Endothelial cell of umbilical vein (primary cell): Measurements from ENCODE around the gene CLDN15. TPM values are rescaled to one million over a fixed set of nuclear protein-coding genes. Genes with fewer than 3 reads are reported as not detected.

Experiments used
- BruUV-seq: library from RNA; stranded (reverse); fragments of 400-500 nt; replicated peaks from 2 replicates; lab custom pipeline; 2021; lab: Mats Ljungman, UMichigan
- CTCF ChIA-PET: fragments of 300-600, 350-600 bp; sonication (Branson Sonifier 250); formaldehyde crosslinking; loops from one replicate; lab custom pipeline; 2021; ENCODE audit warnings: antibody characterized with exemption, inconsistent platforms; lab: Charles Lee
- POLR2A ChIA-PET: fragments of 300-600, 350-600 bp; sonication (Branson Sonifier 250); formaldehyde crosslinking; loops from one replicate; lab custom pipeline; 2021; ENCODE audit warnings: antibody characterized with exemption, inconsistent platforms; lab: Charles Lee
- DNase-seq: peaks from one replicate; pipeline ENCODE4 v3.0.0-alpha.2; 2011; ENCODE audit warnings: low read depth, low spot score
- FAIRE-seq: peaks from 2 replicates; lab custom pipeline; 2011; peaks lifted over from hg19 to GRCh38; lab: Jason Lieb, UNC
- H2AFZ ChIP-seq: 2 replicates; pipeline ENCODE4 v1.6.0; 2012; ENCODE audit warnings: low read depth, low read length, control low read depth, inconsistent platforms
- H3K27ac ChIP-seq: 2 replicates; pipeline ENCODE4 v1.5.1; 2011; ENCODE audit warnings: low read depth, mild to moderate bottlenecking, control low read depth, low read length, moderate library complexity; ENCODE audit not compliant: insufficient read depth
- H3K27me3 ChIP-seq, 2 experiments: 2 replicates each; pipeline versions ENCODE4 v1.6.0 to v1.6.1; 2011; ENCODE audit warnings: low read length in 2 of 2, mixed read lengths in 1 of 2; ENCODE audit not compliant: control insufficient read depth in 2 of 2, insufficient read depth in 2 of 2
- H3K36me3 ChIP-seq, 2 experiments: 2 replicates in 1 of 2; 3 replicates in 1 of 2; pipeline ENCODE4 v1.5.1; 2011; ENCODE audit warnings: low read length in 2 of 2, mild to moderate bottlenecking in 1 of 2, moderate library complexity in 1 of 2; ENCODE audit not compliant: control insufficient read depth in 2 of 2, insufficient read depth in 2 of 2; ENCODE audit errors: extremely low read depth in 1 of 2
- H3K4me1 ChIP-seq: 3 replicates; pipeline ENCODE4 v1.5.1; 2011; ENCODE audit warnings: mild to moderate bottlenecking, low read length; ENCODE audit not compliant: control insufficient read depth, insufficient read depth; ENCODE audit errors: extremely low read depth
- H3K4me2 ChIP-seq: 2 replicates; pipeline ENCODE4 v1.6.1; 2011; ENCODE audit warnings: low read length, control low read depth, mixed read lengths; ENCODE audit not compliant: insufficient read depth
- H3K4me3 ChIP-seq, 3 experiments: fragments of 200-600 bp in 1 of 3; sonication (generic), shearing (Covaris generic) in 1 of 3; replicated peaks in 1 of 3; 2 replicates each; pipeline ENCODE4 v1.5.1; 2011 to 2016; ENCODE audit warnings: control low read depth in 3 of 3, low read length in 3 of 3, mild to moderate bottlenecking in 2 of 3, inconsistent platforms in 1 of 3, low read depth in 1 of 3, moderate library complexity in 1 of 3; ENCODE audit not compliant: insufficient read depth in 1 of 3
- H3K79me2 ChIP-seq: 2 replicates; pipeline ENCODE4 v1.6.0; 2012; ENCODE audit warnings: low read length, inconsistent platforms; ENCODE audit not compliant: control insufficient read depth, insufficient read depth
- H3K9ac ChIP-seq: replicated peaks from 2 replicates; pipeline ENCODE3; 2011; ENCODE audit warnings: low read length, control low read depth; ENCODE audit not compliant: insufficient read depth; ENCODE audit errors: extremely low read depth
- H3K9me1 ChIP-seq: replicated peaks from 3 replicates; pipeline ENCODE4 v1.6.0; 2011; ENCODE audit warnings: mild to moderate bottlenecking, low read length; ENCODE audit not compliant: control insufficient read depth, insufficient read depth; ENCODE audit errors: extremely low read depth
- H3K9me3 ChIP-seq: replicated peaks from 2 replicates; pipeline ENCODE4 v1.5.1; 2012; ENCODE audit warnings: low read length, inconsistent platforms; ENCODE audit not compliant: control insufficient read depth, insufficient read depth
- H4K20me1 ChIP-seq: replicated peaks from 2 replicates; pipeline ENCODE3; 2011; ENCODE audit warnings: mild to moderate bottlenecking, low read length; ENCODE audit not compliant: control insufficient read depth, insufficient read depth; ENCODE audit errors: extremely low read depth
- FOS ChIP-seq: IDR thresholded peaks from 2 replicates; pipeline ENCODE4 v1.6.1; 2011; ENCODE audit warnings: mild to moderate bottlenecking, low read length, moderate library complexity, borderline replicate concordance; ENCODE audit not compliant: insufficient read depth
- JUN ChIP-seq: IDR thresholded peaks from 2 replicates; pipeline ENCODE4 v1.6.1; 2011; ENCODE audit warnings: borderline replicate concordance, low read depth; ENCODE audit not compliant: insufficient read length, insufficient read depth
- MYC ChIP-seq: IDR thresholded peaks from one replicate; pipeline ENCODE4 v1.6.1; 2011; ENCODE audit warnings: mild to moderate bottlenecking, low read depth, low read length
- POLR2AphosphoS5 ChIP-seq: IDR thresholded peaks from 2 replicates; pipeline ENCODE4 v1.6.1; 2012; ENCODE audit warnings: low read depth, mild to moderate bottlenecking, control low read depth, low read length, moderate library complexity; ENCODE audit not compliant: insufficient read depth
- dilution Hi-C: fragments of 300-500 bp; cut with MboI; formaldehyde crosslinking; loops from one replicate; pipeline ENCODE4 v1.15.0; 2019; ENCODE audit warnings: low sequenced_read_pairs; ENCODE audit not compliant: extremely low pct_ligation_motif_present
- intact Hi-C: fragments of 100-400 bp; cut with micrococcal nuclease; formaldehyde crosslinking; loops from one replicate; pipeline ENCODE4 v1.10.0; 2022
- polyA plus RNA-seq, 4 experiments: library from polyadenylated mRNA; depleted of rRNA in 3 of 4; stranded (reverse) in 3 of 4; unstranded in 1 of 4; fragments of >200 nt; gene quantifications; 2 replicates each; pipeline versions ENCODE4 v1.2.1 to v1.2.3, GENCODE V29; 2011 to 2012; ENCODE audit warnings: missing spikeins in 1 of 4
- total RNA-seq: library from RNA; stranded (reverse); gene quantifications from 2 replicates; pipeline ENCODE4 v1.2.3, GENCODE V29; 2021
- TF ChIP-seq, protein P1 (sequence below): IDR thresholded peaks from 2 replicates; pipeline ENCODE4 v1.6.1; 2011; ENCODE audit not compliant: insufficient read depth, insufficient read length
- TF ChIP-seq, protein P2 (sequence below), 2 donors: IDR thresholded peaks; 1 replicate in 1 of 2; 2 replicates in 1 of 2; pipeline ENCODE4 v1.5.1; 2011; ENCODE audit warnings: low read length in 2 of 2, mild to moderate bottlenecking in 2 of 2, moderate library complexity in 2 of 2, control low read depth in 1 of 2, inconsistent platforms in 1 of 2, low read depth in 1 of 2; ENCODE audit not compliant: insufficient read depth in 1 of 2; ENCODE audit errors: extremely low read depth in 1 of 2

The CLDN15 gene
- total and polyA plus RNA-seq, 2 donors (not counting 3 experiments of a cell fraction or from before 2014, with no cell fraction given): 11.3 to 17.7 TPM

DNA sequence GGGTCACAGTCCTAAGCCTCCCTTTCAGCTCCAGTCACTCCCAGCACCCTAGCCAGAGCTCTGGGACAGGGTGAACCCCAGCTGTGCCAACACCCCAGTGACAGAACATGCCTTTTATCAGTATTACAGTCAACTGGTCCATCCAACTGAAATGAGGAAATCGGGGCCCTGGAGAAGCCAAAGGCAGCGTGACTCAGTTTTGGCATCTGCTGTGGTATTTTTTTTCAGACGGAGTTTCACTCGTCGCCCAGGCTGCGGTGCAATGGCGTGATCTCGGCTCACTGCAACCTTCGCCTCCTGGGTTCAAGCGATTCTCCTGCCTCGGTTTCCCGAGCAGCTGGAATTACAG, 3.4 kb upstream of the CLDN15 start:
- Histone ChIP-seq H2AFZ (no peak overlapping the region), H3K4me3 (no peak overlapping the region), H3K27ac (no peak overlapping the region), H3K9me1 (no peaks in the 10 kb centered on the region), H3K4me2 (no peak overlapping the region), H3K27me3 (no peaks in the 10 kb centered on the region), H3K9ac (no peak overlapping the region), H4K20me1 (no peaks in the 10 kb centered on the region), H3K36me3 (peaks cover 0 to 16% of the 10 kb centered on the region in 2 experiments), H3K79me2 (peaks cover 24% of the 10 kb centered on the region), H3K4me1 (peaks cover 43% of the 10 kb centered on the region), H3K9me3 (no peaks in the 10 kb centered on the region)
- ChIA-PET CTCF (interaction anchor here (1.3 kb wide), 2 partner anchors 23 to 97 kb away, joined by 3 to 6 read pairs; partner anchors contain the start of genes PLOD3 and ZNHIT1), POLR2A (no interaction called here)
- FAIRE-seq (no peak), DNase-seq (no peak)
- no TSS peak for BruUV-seq
- TF ChIP-seq, protein P1, sequence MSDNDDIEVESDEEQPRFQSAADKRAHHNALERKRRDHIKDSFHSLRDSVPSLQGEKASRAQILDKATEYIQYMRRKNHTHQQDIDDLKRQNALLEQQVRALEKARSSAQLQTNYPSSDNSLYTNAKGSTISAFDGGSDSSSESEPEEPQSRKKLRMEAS: no peak
- TF ChIP-seq, protein P2, sequence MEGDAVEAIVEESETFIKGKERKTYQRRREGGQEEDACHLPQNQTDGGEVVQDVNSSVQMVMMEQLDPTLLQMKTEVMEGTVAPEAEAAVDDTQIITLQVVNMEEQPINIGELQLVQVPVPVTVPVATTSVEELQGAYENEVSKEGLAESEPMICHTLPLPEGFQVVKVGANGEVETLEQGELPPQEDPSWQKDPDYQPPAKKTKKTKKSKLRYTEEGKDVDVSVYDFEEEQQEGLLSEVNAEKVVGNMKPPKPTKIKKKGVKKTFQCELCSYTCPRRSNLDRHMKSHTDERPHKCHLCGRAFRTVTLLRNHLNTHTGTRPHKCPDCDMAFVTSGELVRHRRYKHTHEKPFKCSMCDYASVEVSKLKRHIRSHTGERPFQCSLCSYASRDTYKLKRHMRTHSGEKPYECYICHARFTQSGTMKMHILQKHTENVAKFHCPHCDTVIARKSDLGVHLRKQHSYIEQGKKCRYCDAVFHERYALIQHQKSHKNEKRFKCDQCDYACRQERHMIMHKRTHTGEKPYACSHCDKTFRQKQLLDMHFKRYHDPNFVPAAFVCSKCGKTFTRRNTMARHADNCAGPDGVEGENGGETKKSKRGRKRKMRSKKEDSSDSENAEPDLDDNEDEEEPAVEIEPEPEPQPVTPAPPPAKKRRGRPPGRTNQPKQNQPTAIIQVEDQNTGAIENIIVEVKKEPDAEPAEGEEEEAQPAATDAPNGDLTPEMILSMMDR (IDR thresholded peaks at IDR 0.05; ENCODE audit: extremely low read depth in 1 of 2, insufficient read depth in 1 of 2, low read depth in 1 of 2, low read length in 2 of 2): no peak
- TF ChIP-seq MYC (no peak), JUN (no peak), FOS (no peak), POLR2AphosphoS5 (no peak)
- dilution Hi-C loops (no loop called here), intact Hi-C loops (no loop called here)
